HG03469 (cell line): ENCODE results near the gene STX10.

Source experiments
- ATAC-seq: cut with Tn5 transposase; IDR thresholded peaks from one replicate; pipeline ENCODE4 v1.9.1; 2021; ENCODE audit warnings: mild to moderate bottlenecking, moderate library complexity, moderate number of reproducible peaks; ENCODE audit not compliant: unreplicated experiment

The STX10 gene

DNA sequence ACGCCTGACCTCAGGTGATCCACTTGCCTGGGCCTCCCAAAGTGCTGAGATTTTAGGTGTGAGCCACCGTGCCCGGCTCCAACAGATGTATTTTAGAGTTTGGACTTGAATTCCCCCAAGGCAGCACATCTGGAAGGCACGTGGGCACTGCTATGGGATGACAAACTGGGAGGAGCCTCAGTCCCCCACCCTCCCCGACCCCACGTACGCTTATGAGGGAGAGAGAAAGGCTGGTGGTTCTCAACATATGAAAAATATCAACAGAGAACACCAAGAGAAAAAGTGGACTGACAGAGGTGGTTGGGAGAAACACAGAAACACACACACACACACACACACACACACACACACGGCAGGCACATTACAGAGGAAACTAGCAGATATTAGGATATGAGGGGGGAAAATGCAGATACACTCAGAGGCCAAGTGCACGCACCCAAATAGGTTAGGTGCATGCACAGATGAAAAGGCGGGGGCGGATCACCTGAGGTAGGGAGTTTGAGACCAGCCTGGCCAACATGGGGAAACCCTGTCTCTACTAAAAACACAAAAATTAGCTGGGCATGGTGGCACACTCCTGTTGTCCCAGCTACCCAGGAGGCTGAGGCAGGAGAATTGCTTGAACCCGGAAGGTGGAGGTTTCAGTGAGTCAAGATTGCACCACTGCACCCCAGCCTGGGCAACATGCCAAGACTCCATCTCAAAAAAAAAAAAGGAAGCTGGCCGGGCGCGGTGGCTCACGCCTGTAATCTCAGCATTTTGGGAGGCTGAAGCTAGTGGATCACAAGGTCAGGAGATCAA is 3.2 kb downstream of the STX10 start:
- ATAC-seq = no peak

- ATAC-seq = no peak
Observed at GRCh38 chr19:13139633-13140311, 10.4 kb downstream of the STX10 start.

GRCh38 chr19:13138916-13139198 is 11.3 kb downstream of the STX10 start:
- ATAC-seq = no peak

DNA sequence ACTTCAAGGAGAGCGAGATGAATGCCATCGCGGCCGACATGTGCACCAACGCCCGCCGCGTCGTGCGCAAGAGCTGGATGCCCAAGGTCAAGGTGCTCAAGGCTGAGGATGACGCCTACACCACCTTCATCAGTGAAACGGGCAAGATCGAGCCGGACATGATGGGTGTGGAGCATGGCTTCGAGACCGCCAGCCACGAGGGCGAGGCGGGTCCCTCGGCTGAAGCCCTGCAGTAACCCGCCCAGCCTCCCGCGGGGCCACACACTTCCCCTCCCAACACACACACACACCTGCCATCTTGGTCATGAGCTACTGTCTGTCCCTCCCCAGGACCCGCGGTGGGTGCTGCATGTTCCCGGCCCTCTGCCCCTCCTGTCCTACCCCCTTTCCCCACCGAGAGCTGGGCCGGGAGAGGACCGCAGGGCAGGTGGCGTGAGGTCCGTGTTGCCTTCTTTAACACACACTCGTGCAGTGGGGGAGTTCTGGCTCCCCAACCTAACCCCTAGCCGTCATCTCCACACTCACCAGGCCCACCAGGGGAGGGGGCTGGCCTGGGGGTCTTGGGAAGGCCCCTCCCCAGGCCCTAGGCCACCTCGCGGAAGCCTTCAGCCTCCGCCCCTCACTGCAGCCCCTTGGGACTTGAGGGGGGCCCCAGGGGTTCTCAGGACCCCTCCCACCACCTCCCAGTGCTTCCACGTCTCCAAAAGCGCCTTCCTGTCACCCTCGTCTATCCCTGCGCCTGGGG is 11.8 kb downstream of the STX10 start:
- no peak for ATAC-seq

GRCh38 chr19:13137290-13137794 is 12.8 kb downstream of the STX10 start:
- no peak for ATAC-seq

GRCh38 chr19:13135068-13136062 is 14.8 kb downstream of the STX10 start:
- no peak for ATAC-seq

GRCh38 chr19:13134626-13135025 is 15.5 kb downstream of the STX10 start:
- no peak for ATAC-seq

DNA sequence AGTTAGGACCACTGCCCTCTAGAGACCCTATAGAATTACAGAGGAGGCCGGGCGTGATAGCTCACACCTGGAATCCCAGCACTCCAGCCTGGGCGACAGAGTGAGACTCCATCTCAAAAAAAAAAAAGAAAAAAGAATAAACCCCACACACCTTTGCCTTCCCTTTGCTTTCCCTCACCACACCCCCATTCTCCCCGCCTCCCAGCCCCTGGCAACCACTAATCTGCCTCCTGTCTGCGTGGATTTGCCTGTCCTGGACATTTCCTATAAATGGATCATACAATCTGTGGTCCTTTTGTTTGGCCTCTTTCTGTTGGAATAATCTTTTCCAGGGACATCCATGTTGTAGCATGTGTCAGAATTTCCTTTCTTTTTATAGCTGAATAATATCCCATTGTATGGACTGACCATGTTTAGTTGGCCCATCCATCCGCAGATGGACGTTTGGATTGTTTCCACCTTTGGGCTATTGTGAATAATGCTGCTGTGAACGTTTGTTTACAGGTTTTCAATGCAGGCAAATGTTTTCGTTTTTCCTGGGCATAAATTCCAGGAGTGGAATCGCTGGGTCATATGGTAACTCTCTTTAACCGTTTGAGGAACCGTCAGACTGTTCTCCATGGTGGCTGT is 16.8 kb downstream of the STX10 start:
- ATAC-seq = no peak

DNA sequence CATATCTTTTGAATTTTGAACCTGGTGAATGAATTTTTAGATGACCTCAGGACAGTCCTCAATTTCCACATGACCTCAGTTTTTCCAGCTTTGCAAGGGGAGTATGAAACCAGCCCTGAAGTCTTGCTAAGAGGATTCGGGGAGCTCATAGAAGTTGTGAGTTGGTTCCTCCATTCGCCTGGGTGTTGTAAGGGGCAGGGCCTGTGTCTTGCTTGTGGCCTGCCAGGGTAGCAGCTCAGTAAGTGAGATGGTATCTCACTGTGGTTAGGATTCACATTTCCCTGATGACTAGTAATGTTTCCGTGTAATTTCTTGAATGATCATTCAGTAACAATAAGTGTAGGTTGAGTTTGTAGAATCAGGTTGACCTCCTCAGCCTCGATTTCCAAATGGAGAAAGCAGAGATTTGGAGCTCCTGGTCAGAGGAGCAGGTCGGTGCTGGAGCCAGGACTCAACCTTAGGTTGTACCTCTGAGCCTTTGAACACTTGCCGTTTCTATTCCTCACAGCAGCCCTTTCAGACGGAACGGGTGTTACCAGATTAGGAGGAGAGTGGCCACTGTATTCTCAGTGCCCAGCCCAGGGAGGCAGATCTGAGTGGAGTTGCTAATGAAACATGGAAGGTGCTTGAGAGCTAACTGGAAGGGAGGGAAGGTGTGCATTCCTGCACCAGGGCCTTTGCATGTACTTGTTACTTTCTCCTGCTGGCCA is 17.5 kb downstream of the STX10 start:
- no peak for ATAC-seq

GRCh38 chr19:13130886-13131490 is 19.2 kb downstream of the STX10 start:
- no peak for ATAC-seq

GRCh38 chr19:13129384-13129783 is 20.8 kb downstream of the STX10 start:
- no peak for ATAC-seq

- ATAC-seq = no peak
Observed at GRCh38 chr19:13128583-13128982, 21.6 kb downstream of the STX10 start.

DNA sequence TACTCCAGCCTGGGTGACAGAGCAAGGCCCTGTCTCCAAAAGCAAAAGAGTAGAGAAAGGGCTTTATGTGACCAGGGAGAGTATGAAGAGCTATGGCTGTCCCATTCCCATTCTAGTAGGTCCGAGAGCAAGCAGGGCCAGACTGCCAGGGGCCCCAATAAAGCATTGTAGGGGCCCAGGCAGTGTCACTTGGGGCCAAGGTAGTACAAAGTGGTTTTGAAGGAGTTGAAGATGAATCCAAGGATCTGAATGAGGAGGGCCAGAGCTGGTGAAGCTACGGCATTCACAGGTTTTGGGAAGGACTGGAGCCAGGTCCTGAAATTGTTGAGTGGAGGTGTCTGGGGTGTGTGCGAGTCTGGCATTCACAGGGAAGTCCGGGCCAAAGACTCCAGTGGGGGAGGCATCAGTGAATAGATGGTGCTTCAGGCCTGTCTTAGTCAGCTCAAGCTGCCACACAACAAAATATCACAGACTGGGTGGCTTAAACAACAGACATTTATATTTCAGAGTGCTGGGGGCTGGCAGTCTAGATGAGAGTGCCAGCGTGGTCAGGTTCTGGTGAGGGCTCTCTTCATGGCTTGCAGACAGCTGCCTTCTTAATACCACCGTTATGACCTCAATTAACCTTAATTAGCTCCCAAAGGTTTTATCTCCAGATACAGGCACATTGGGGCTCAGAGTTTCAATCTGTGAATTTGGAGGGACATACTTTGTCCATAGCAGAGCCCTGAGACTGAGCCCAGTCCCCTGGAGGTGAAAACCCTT is 22.2 kb downstream of the STX10 start:
- ATAC-seq = no peak

GRCh38 chr19:13127051-13127450 is 23.1 kb downstream of the STX10 start:
- ATAC-seq = no peak

- ATAC-seq = no peak
Observed at GRCh38 chr19:13122980-13123957, 26.9 kb downstream of the STX10 start.

- no peak for ATAC-seq
Observed at GRCh38 chr19:13122275-13122878, 27.8 kb downstream of the STX10 start.
